AG09309 (cell line): ENCODE results near the gene AP1S3.
"Not testable (repeated sequence)": the region's sequence is repeated elsewhere in the genome, so short reads cannot be mapped to it uniquely, and the experiment has no call there.

Experiments used
- DNase-seq: peaks from one replicate; pipeline ENCODE4 v3.0.0-alpha.2; 2010; ENCODE audit warnings: low read depth
- H3K4me3 ChIP-seq: 2 replicates; pipeline ENCODE4 v1.5.1; 2011; ENCODE audit warnings: mild to moderate bottlenecking, low read depth, low read length, moderate library complexity; ENCODE audit not compliant: control insufficient read depth
- CTCF ChIP-seq: IDR thresholded peaks from 2 replicates; pipeline ENCODE4 v1.5.1; 2011; ENCODE audit warnings: mild to moderate bottlenecking, low read depth, low read length, inconsistent platforms; ENCODE audit not compliant: insufficient read depth, control insufficient read depth; ENCODE audit errors: missing control alignments

The AP1S3 gene

DNA sequence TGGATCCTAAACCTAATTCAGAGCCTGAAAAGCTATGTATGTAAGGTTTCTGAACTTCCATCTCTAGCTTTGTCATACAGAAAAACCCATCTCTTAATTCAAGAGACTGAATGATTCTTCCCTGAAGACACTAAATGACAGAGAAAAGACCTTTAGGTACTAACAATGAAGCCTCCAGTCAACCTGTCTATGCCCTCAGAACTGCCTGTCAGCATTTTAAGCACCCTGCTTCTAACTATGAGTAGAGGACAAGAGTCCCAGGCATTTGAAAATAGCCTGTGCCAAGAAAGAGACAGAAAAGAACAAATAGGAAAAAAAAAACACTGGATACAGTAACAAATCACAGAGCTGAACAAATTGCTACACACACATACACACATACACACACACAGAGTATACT, 48.6 kb downstream of the AP1S3 start:
- TF ChIP-seq CTCF = no peak
- no peak for DNase-seq
- no peak overlapping the region for H3K4me3 ChIP-seq

DNA sequence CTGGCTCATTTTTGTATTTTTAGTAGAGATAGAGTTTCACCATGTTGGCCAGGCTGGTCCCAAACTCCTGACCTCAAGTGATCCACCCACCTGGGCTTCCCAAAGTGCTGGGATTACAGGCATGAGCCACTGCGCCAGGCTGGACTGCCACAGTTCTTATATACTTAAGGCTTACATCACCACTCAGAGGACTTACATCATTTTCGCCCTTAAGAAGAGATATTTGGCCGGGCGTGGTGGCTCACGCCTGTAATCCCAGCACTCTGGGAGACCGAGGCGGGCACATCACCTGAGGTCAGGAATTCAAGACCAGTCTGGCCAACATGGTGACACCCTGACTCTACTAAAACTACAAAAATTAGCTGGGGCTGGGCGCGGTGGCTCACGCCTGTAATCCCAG, 49.3 kb downstream of the AP1S3 start:
- not testable (repeated sequence) for H3K4me3 ChIP-seq, DNase-seq

DNA sequence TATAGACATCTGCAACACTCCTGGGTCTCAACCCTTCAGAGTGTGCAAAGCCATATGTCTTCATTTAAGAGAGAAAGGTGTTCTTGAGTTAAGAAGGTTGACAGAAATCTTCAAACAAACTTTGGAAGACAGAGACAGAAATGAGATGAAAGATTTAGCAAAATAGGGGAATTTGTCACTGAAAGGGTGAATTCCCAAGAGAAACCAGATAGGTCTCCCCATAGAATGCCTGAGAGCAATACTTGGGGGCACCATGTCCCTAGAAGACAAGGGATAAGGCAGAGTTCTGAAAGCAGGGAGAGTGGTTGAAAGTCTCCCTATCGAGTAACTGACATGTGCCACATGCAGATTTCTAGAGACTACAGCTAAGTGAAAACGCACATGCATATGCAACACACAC, 50.0 kb downstream of the AP1S3 start:
- TF ChIP-seq CTCF = no peak
- no peak overlapping the region for H3K4me3 ChIP-seq
- DNase-seq = no peak

DNA sequence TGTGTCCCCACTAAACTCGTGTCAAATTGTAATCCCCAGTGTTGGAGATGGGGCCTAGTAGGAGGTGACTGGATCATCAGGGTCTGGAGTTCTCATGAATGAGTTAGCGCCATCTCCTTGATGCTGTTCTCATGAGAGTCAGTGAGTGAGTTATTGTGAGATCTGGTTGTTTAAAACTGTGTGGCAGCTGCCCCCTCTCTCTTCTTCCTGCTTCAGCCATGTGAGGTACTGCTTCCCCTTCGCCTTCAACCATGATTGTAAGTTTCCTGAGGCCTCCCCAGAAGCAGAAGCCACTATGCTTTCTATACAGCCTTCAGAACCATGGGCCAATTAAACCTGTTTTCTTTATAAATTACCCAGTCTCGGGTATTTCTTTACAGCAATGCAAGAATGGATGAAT, 50.4 kb downstream of the AP1S3 start:
- H3K4me3 ChIP-seq = no peak overlapping the region
- no peak for DNase-seq
- no peak for TF ChIP-seq CTCF

- no peak for TF ChIP-seq CTCF
- H3K4me3 ChIP-seq = no peak overlapping the region
- DNase-seq = no peak
Measured at GRCh38 chr2:223786236-223786635, 51.1 kb downstream of the AP1S3 start.

DNA sequence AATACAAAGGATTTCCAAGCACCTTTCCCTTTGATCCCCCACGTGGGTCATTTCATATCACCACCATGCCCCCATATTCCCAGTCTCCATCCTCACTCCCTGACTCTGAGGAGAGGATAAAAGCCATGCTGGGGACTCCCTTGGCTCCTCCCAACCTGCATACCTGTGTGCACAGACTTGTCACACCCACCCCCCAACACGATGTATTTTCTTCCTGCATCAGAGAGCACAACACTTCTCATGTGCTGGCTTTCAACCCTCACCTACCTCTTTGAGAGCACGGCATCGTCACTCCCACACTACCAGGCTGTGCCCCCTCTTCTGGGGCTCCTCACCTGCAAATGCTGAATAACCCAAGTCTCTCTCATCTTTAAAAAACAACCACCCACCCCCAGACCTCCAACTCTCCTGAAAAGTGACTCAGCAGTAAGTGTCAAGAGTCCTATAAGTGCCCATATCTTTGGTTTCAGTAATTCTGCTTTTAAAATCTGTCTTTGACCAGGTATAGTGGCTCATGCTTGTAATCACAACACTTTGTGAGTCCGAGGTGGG, 53.1 kb downstream of the AP1S3 start:
- no peak for DNase-seq
- H3K4me3 ChIP-seq = no peak overlapping the region
- TF ChIP-seq CTCF = no peak

GRCh38 chr2:223782629-223783028, 54.8 kb downstream of the AP1S3 start:
- H3K4me3 ChIP-seq = no peak overlapping the region
- DNase-seq = no peak
- no peak for TF ChIP-seq CTCF
